LNCAP (cell line): ENCODE results near the gene KIF26A.

Experiments
- CTCF ChIP-seq: fragments of 450-650 bp; IDR thresholded peaks from 2 replicates; pipeline ENCODE4 v1.5.1; 2017; ENCODE audit warnings: mild to moderate bottlenecking

KIF26A gene

DNA sequence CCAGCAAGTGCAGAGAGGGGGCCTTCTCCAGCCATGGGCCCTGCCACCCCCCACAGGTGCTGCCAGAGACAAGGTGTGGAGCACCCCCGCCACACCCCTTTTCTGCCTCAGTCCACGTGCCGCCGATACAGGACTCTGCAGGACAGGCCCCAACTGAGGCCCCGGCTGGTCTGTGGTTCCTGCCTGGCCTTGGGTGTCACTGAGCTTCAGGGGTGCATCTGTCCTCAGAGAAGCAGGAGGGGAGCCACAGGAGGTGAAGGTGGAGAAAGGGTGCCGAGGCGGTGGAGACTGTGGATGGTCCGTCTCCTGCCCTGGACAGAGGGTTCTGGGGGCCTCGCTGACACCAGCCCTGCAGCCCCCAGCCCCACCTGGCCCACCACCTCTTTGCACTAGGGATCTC, 63.1 kb downstream of the KIF26A start:
- no peak for TF ChIP-seq CTCF

DNA sequence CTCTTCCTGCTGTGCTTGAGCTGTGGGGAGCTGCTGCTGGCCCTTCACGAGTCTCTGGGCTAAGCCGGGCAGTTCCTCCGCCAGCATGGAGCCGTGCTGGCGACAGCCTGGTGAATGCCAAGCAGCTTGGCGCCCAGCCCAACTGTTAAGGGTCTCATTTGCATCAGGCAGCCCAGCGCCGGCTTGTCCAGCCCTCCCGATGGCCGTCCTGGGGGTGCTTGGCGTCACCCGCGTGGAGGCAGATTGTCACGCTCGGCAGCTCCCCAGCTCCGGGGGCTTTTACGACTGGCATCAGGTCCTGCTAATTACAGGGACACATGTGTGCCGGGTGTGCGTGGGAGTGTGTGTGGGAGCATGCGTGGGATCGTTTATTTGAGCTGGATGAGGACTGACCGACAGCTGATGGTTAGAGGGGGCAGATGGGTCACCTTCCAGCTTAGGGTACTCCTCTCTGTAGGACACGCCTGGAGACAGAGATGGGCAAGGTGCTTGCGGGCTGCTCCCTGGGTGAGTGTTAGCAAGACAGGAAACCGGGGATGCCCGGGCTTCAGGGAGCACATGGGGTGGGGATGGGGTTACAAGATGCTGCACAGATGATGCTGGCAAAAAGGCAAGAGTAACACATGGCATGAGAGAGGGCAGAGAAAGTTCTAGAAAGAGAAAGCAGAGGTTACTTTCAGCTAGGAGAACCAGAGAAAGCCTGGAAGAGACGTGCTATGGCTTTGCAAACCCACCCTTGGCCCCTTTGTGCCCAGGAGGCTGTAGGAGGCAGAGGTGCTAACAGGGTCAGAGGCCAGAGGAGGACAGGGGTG, 64.1 kb downstream of the KIF26A start:
- TF ChIP-seq CTCF: no peak

- TF ChIP-seq CTCF: no peak
Observed at GRCh38 chr14:104203071-104203425, 64.7 kb downstream of the KIF26A start.

DNA sequence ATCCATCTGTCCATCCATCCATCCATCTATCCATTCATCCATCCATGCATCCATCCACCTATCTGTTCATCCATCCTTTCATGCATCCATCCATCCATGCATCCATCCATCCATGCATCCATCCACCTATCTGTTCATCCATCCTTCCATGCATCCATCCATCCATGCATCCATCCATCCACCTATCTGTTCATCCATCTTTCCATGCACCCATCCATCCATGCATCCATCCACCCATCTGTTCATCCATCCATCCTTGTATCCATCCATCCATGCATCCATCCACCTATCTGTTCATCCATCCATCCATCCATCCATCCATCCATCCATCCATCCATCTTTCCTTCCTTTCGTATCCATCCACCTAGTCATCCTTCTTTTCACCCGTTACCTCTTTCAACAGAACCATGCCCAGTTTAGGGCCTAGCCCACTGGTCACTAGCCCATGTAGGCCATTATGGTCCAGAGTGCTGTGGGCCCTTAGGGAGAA, 66.3 kb downstream of the KIF26A start:
- no peak for TF ChIP-seq CTCF

GRCh38 chr14:104205781-104206180, 67.4 kb downstream of the KIF26A start:
- TF ChIP-seq CTCF: no peak

GRCh38 chr14:104206281-104206904, 68.0 kb downstream of the KIF26A start:
- no peak for TF ChIP-seq CTCF

- no peak for TF ChIP-seq CTCF
Observed at GRCh38 chr14:104207142-104208014, 69.0 kb downstream of the KIF26A start.
